Parathyroid adenoma (tissue), 2 donors: ENCODE data around the gene GIMAP8.
A peak's percentile ranks its signal among the peaks of the same experiment; 100 is the strongest.

Experiments
- H2AFZ ChIP-seq: fragments of 300-600 bp; sonication (generic); one replicate; pipeline ENCODE4 v1.7.0; 2017; ENCODE audit warnings: antibody characterized with exemption, mild to moderate bottlenecking
- H3K27ac ChIP-seq: fragments of 300-600 bp; sonication (generic); one replicate; pipeline ENCODE4 v1.7.0; 2017
- H3K27me3 ChIP-seq: fragments of 300-600 bp; sonication (generic); one replicate; pipeline ENCODE4 v1.7.0; 2017; ENCODE audit warnings: low read length; ENCODE audit not compliant: control insufficient read depth, insufficient read depth
- H3K36me3 ChIP-seq: fragments of 300-600 bp; sonication (generic); one replicate; pipeline ENCODE4 v1.7.0; 2017; ENCODE audit warnings: low read length; ENCODE audit not compliant: control insufficient read depth, insufficient read depth
- H3K4me1 ChIP-seq: fragments of 300-600 bp; sonication (generic); one replicate; pipeline ENCODE4 v1.7.0; 2017; ENCODE audit warnings: control low read depth
- H3K4me2 ChIP-seq: fragments of 300-600 bp; sonication (generic); one replicate; pipeline ENCODE4 v1.7.0; 2017; ENCODE audit warnings: low read length
- H3K4me3 ChIP-seq: fragments of 300-600 bp; sonication (generic); one replicate; pipeline ENCODE4 v1.7.0; 2017; ENCODE audit warnings: low read depth, low read length
- H3K79me2 ChIP-seq: fragments of 300-600 bp; sonication (generic); one replicate; pipeline ENCODE4 v1.7.0; 2017; ENCODE audit warnings: control low read depth
- H3K9ac ChIP-seq: fragments of 300-600 bp; sonication (generic); one replicate; pipeline ENCODE4 v1.7.0; 2017; ENCODE audit warnings: mild to moderate bottlenecking
- H3K9me3 ChIP-seq: fragments of 300-600 bp; sonication (generic); one replicate; pipeline ENCODE4 v1.7.0; 2017; ENCODE audit warnings: low read length; ENCODE audit not compliant: control insufficient read depth
- CTCF ChIP-seq: fragments of 300-600 bp; sonication (generic); IDR thresholded peaks from one replicate; pipeline ENCODE4 v1.7.0; 2017; ENCODE audit warnings: antibody characterized with exemption, mild to moderate bottlenecking
- donor health status: primary hyperparathyroidism.

GIMAP8 gene

GRCh38 chr7:150513758-150514157 lies 63.3 kb downstream of the GIMAP8 start:
- H3K27me3 ChIP-seq: no peaks in the 10 kb centered on the region
- H3K4me3 ChIP-seq: no peak overlapping the region
- no peak for TF ChIP-seq CTCF
- H3K79me2 ChIP-seq: no peaks in the 10 kb centered on the region
- no peak overlapping the region for H2AFZ ChIP-seq
- no peaks in the 10 kb centered on the region for H3K4me1 ChIP-seq
- H3K27ac ChIP-seq: peak overlapping the region; percentile 63
- H3K9ac ChIP-seq: no peak overlapping the region
- no peak overlapping the region for H3K4me2 ChIP-seq
- no peaks in the 10 kb centered on the region for H3K36me3 ChIP-seq
- no peaks in the 10 kb centered on the region for H3K9me3 ChIP-seq

GRCh38 chr7:150514748-150515222 lies 64.4 kb downstream of the GIMAP8 start, which contains the start of gene GIMAP7:
Gene GIMAP7 (plus strand): TSS chr7:150514872. CDS start chr7:150519975, 5,103 bp downstream.
- H2AFZ ChIP-seq: no peak within 1 kb of the TSS
- H3K27ac ChIP-seq: peak within 1 kb of the TSS; percentile 63
- no peaks in the 10 kb centered on the region for H3K4me1 ChIP-seq
- H3K79me2 ChIP-seq: no peaks in the 10 kb centered on the region
- H3K4me3 ChIP-seq: peak within 1 kb of the TSS; percentile 39
- no peaks in the 10 kb centered on the region for H3K27me3 ChIP-seq
- H3K9ac ChIP-seq: no peak within 1 kb of the TSS
- no peak for TF ChIP-seq CTCF
- no peaks in the 10 kb centered on the region for H3K9me3 ChIP-seq
- H3K4me2 ChIP-seq: peak within 1 kb of the TSS; percentile 7
- H3K36me3 ChIP-seq: no peaks in the 10 kb centered on the region

- no peaks in the 10 kb centered on the region for H3K79me2 ChIP-seq
- peak overlapping the region; percentile 7 for H3K4me2 ChIP-seq
- no peak overlapping the region for H3K9ac ChIP-seq
- H3K27ac ChIP-seq: peak overlapping the region; percentile 63
- no peaks in the 10 kb centered on the region for H3K9me3 ChIP-seq
- H3K4me3 ChIP-seq: peak overlapping the region; percentile 39
- no peak overlapping the region for H2AFZ ChIP-seq
- no peaks in the 10 kb centered on the region for H3K36me3 ChIP-seq
- no peak for TF ChIP-seq CTCF
- H3K27me3 ChIP-seq: no peaks in the 10 kb centered on the region
- H3K4me1 ChIP-seq: no peaks in the 10 kb centered on the region
Measured at GRCh38 chr7:150515248-150516147, 65.1 kb downstream of the GIMAP8 start.

GRCh38 chr7:150516956-150517745 lies 66.7 kb downstream of the GIMAP8 start:
- H3K4me2 ChIP-seq: no peak overlapping the region
- no peaks in the 10 kb centered on the region for H3K9me3 ChIP-seq
- no peak overlapping the region for H2AFZ ChIP-seq
- no peak overlapping the region for H3K9ac ChIP-seq
- H3K79me2 ChIP-seq: no peaks in the 10 kb centered on the region
- peak overlapping the region; percentile 39 for H3K4me3 ChIP-seq
- no peak for TF ChIP-seq CTCF
- no peaks in the 10 kb centered on the region for H3K27me3 ChIP-seq
- no peaks in the 10 kb centered on the region for H3K4me1 ChIP-seq
- H3K36me3 ChIP-seq: no peaks in the 10 kb centered on the region
- H3K27ac ChIP-seq: peak overlapping the region; percentile 39
